HepG2 (cell line): ENCODE data around the gene PALS1. TPM values are rescaled to one million over a fixed set of nuclear protein-coding genes. Genes with fewer than 3 reads are reported as not detected.

ENCODE experiments used
- ATAC-seq: fragments of 200-7000 bp; cut with Tn5 transposase; 3 replicates; pipeline ENCODE4 v1.9.1; 2020; ENCODE audit warnings: mild to moderate bottlenecking, moderate library complexity
- BruUV-seq: library from RNA; stranded (reverse); fragments of 400-500 nt; replicated peaks from 2 replicates; lab custom pipeline; 2021; lab: Mats Ljungman, UMichigan
- CTCF ChIA-PET: fragments of 300-600 bp; formaldehyde crosslinking; extraction: SDS; loops from one replicate; lab custom pipeline; 2021; ENCODE audit warnings: low total read pairs, inconsistent platforms, low intra/inter-chr PET ratio; lab: Yijun Ruan, JAX
- POLR2A ChIA-PET: fragments of 350-600 bp; sonication (Branson Sonifier 250); formaldehyde crosslinking; loops from one replicate; lab custom pipeline; 2020; ENCODE audit warnings: antibody characterized with exemption, inconsistent platforms; lab: Yijun Ruan, JAX
- DNase-seq: peaks from one replicate; pipeline ENCODE4 v3.0.0-alpha.2; 2015; ENCODE audit warnings: low spot score
- FAIRE-seq: peaks from 3 replicates; lab custom pipeline; 2011; peaks lifted over from hg19 to GRCh38; lab: Jason Lieb, UNC
- H2AFZ ChIP-seq: one replicate; pipeline ENCODE4 v1.6.1; 2011; ENCODE audit warnings: low read length, inconsistent platforms
- H3K27ac ChIP-seq: fragments of 300-600 bp; 3 replicates; pipeline ENCODE4 v1.8.0; 2011; ENCODE audit warnings: mixed run types, mild to moderate bottlenecking, mixed read lengths, low read length, inconsistent platforms; ENCODE audit not compliant: insufficient read depth; ENCODE audit errors: extremely low read length
- H3K27me3 ChIP-seq, 2 experiments: fragments of 200-600 bp in 1 of 2; 2 replicates in 1 of 2; 3 replicates in 1 of 2; pipeline versions ENCODE4 v1.6.0 to v1.8.0; 2011; ENCODE audit warnings: low read length in 2 of 2, mild to moderate bottlenecking in 2 of 2, moderate library complexity in 2 of 2, inconsistent platforms in 1 of 2; ENCODE audit not compliant: insufficient read depth in 2 of 2, control insufficient read depth in 1 of 2
- H3K36me3 ChIP-seq, 2 experiments: fragments of 200-600 bp in 1 of 2; replicated peaks in 1 of 2; 2 replicates in 1 of 2; 3 replicates in 1 of 2; pipeline versions ENCODE4 v1.5.1 to v1.8.0; 2011; ENCODE audit warnings: low read length in 2 of 2, inconsistent platforms in 1 of 2; ENCODE audit not compliant: insufficient read depth in 2 of 2, control insufficient read depth in 1 of 2
- H3K4me1 ChIP-seq: 2 replicates; pipeline ENCODE4 v1.5.1; 2012; ENCODE audit warnings: low read length, inconsistent platforms; ENCODE audit not compliant: insufficient read depth
- H3K4me2 ChIP-seq: 2 replicates; pipeline ENCODE4 v1.6.0; 2011; ENCODE audit warnings: low read depth, low read length, inconsistent platforms
- H3K4me3 ChIP-seq, 3 experiments: fragments of 200-600 bp in 1 of 3; sonication (generic), shearing (Covaris generic) in 1 of 3; replicated peaks in 1 of 3; 2 replicates each; pipeline ENCODE4 v1.5.1; 2011 to 2016; ENCODE audit warnings: low read length in 3 of 3, inconsistent platforms in 2 of 3, low read depth in 2 of 3, mild to moderate bottlenecking in 2 of 3, control low read depth in 1 of 3, mixed read lengths in 1 of 3; ENCODE audit not compliant: insufficient read depth in 1 of 3
- H3K79me2 ChIP-seq: one replicate; pipeline ENCODE4 v1.6.1; 2011; ENCODE audit warnings: low read length, inconsistent platforms; ENCODE audit not compliant: insufficient read depth
- H3K9ac ChIP-seq: 2 replicates; pipeline ENCODE4 v1.6.0; 2011; ENCODE audit warnings: mild to moderate bottlenecking, low read depth, low read length, inconsistent platforms; ENCODE audit not compliant: insufficient read depth
- H3K9me3 ChIP-seq: 2 replicates; pipeline ENCODE4 v1.5.1; 2012; ENCODE audit warnings: mild to moderate bottlenecking, low read length
- H4K20me1 ChIP-seq: 2 replicates; pipeline ENCODE4 v1.6.0; 2011; ENCODE audit warnings: inconsistent platforms, mild to moderate bottlenecking, low read length, moderate library complexity; ENCODE audit not compliant: insufficient read depth
- DDIT3 ChIP-seq: sonication (generic); formaldehyde crosslinking; IDR thresholded peaks from 2 replicates; pipeline ENCODE4 v1.4.0; 2020; ENCODE audit warnings: mild to moderate bottlenecking, missing genetic modification reagents
- DZIP1 ChIP-seq: sonication (generic); formaldehyde crosslinking; IDR thresholded peaks from 2 replicates; pipeline ENCODE4 v1.5.0; 2020; ENCODE audit warnings: mild to moderate bottlenecking, missing genetic modification reagents
- FOXJ3 ChIP-seq: sonication (generic); formaldehyde crosslinking; IDR thresholded peaks from 2 replicates; pipeline ENCODE4 v1.4.0; 2020; ENCODE audit warnings: missing genetic modification reagents, mild to moderate bottlenecking, borderline replicate concordance
- GMEB1 ChIP-seq: sonication (generic); formaldehyde crosslinking; IDR thresholded peaks from 2 replicates; pipeline ENCODE4 v1.5.1; 2020; ENCODE audit warnings: missing genetic modification reagents, mild to moderate bottlenecking, borderline replicate concordance
- KMT2A ChIP-seq: sonication (generic); formaldehyde crosslinking; IDR thresholded peaks from 2 replicates; pipeline ENCODE4 v1.4.0; 2020; ENCODE audit warnings: missing genetic modification reagents
- PBX2 ChIP-seq: IDR thresholded peaks from 2 replicates; pipeline ENCODE4 v1.6.1; 2016; ENCODE audit warnings: control low read depth
- PITX1 ChIP-seq: sonication (generic); formaldehyde crosslinking; IDR thresholded peaks from 2 replicates; pipeline ENCODE4 v1.5.1; 2020; ENCODE audit warnings: mild to moderate bottlenecking, missing genetic modification reagents
- PLSCR1 ChIP-seq: sonication (generic); formaldehyde crosslinking; IDR thresholded peaks from 2 replicates; pipeline ENCODE4 v1.5.0; 2020; ENCODE audit warnings: missing genetic modification reagents, mild to moderate bottlenecking, borderline replicate concordance
- TEAD2 ChIP-seq: sonication (generic); formaldehyde crosslinking; IDR thresholded peaks from 2 replicates; pipeline ENCODE4 v1.9.0; 2021; ENCODE audit warnings: missing genetic modification reagents
- WIZ ChIP-seq: sonication (generic); formaldehyde crosslinking; IDR thresholded peaks from 2 replicates; pipeline ENCODE4 v1.5.1; 2020; ENCODE audit warnings: mild to moderate bottlenecking, missing genetic modification reagents
- XBP1 ChIP-seq: sonication (generic); formaldehyde crosslinking; IDR thresholded peaks from 2 replicates; pipeline ENCODE4 v1.5.0; 2020; ENCODE audit warnings: missing genetic modification reagents
- ZNF12 ChIP-seq: sonication (generic); formaldehyde crosslinking; IDR thresholded peaks from 2 replicates; pipeline ENCODE4 v1.5.0; 2020; ENCODE audit warnings: missing genetic modification reagents
- ZNF230 ChIP-seq: sonication (generic); formaldehyde crosslinking; IDR thresholded peaks from 2 replicates; pipeline ENCODE4 v1.4.0; 2020; ENCODE audit warnings: mild to moderate bottlenecking, missing genetic modification reagents
- ZNF367 ChIP-seq: sonication (generic); formaldehyde crosslinking; IDR thresholded peaks from 2 replicates; pipeline ENCODE4 v1.4.0; 2020; ENCODE audit warnings: missing genetic modification reagents, borderline replicate concordance
- ZNF460 ChIP-seq: sonication (generic); formaldehyde crosslinking; IDR thresholded peaks from 2 replicates; pipeline ENCODE4 v1.5.1; 2020; ENCODE audit warnings: missing genetic modification reagents, mild to moderate bottlenecking, borderline replicate concordance
- ZNF558 ChIP-seq: sonication (generic); formaldehyde crosslinking; IDR thresholded peaks from 2 replicates; pipeline ENCODE4 v1.9.0; 2022; ENCODE audit warnings: mild to moderate bottlenecking, missing genetic modification reagents, borderline replicate concordance
- ZSCAN5A ChIP-seq: sonication (generic); formaldehyde crosslinking; IDR thresholded peaks from 2 replicates; pipeline ENCODE4 v1.8.0; 2022; ENCODE audit warnings: mild to moderate bottlenecking, missing genetic modification reagents, borderline replicate concordance
- WGBS: methylation state at CpG from one replicate; pipeline ENCODE4 v1.1.6; 2017; ENCODE audit warnings: low lambda C conversion rate; 5-methylcytosine and 5-hydroxymethylcytosine counted together
- in situ Hi-C: cut with HindIII; loops from 2 replicates; pipeline ENCODE4 v1.10.0; 2017; ENCODE audit warnings: low pct_unique_long_range_greater_than_20kb; ENCODE audit not compliant: extremely low pct_ligation_motif_present
- intact Hi-C: fragments of 100-400 bp; cut with micrococcal nuclease; formaldehyde crosslinking; loops from one replicate; pipeline ENCODE4 v1.10.0; 2022; ENCODE audit not compliant: unreplicated experiment
- polyA plus RNA-seq, 8 experiments: library from polyadenylated mRNA; depleted of rRNA in 3 of 8; stranded (reverse) in 7 of 8; unstranded in 1 of 8; fragments of >200 nt; fragmentation: Illumina TruSeq in 4 of 8; extraction: Trizol in 4 of 8; gene quantifications; 2 replicates each; pipeline versions ENCODE4 v1.2.1 to v1.2.3, GENCODE V29; 2011 to 2016; ENCODE audit warnings: low read depth in 4 of 8, missing spikeins in 1 of 8, mixed read lengths in 1 of 8; ENCODE audit not compliant: insufficient read depth in 1 of 8
- total RNA-seq, 5 experiments: library from RNA; depleted of rRNA; stranded (reverse); fragments of >200 nt; fragmentation: Illumina TruSeq; extraction: Trizol; gene quantifications; 2 replicates each; pipeline ENCODE4 v1.2.3, GENCODE V29; 2016; ENCODE audit warnings: low read depth in 1 of 5

Gene PALS1
- total and polyA plus RNA-seq, 2 of the 13 experiments (the other 11 are each of a cell fraction or from before 2014, with no cell fraction given) = 8.8 to 20.0 TPM

GRCh38 chr14:67191768-67192290, 49.4 kb upstream of the PALS1 start:
- Histone ChIP-seq H4K20me1 (no peaks in the 10 kb centered on the region), H3K27me3 (no peaks in the 10 kb centered on the region), H3K9me3 (no peaks in the 10 kb centered on the region), H2AFZ (no peak overlapping the region), H3K4me3 (no peak overlapping the region), H3K4me2 (no peak overlapping the region), H3K36me3 (no peaks in the 10 kb centered on the region), H3K27ac (no peak overlapping the region), H3K9ac (no peak overlapping the region), H3K4me1 (peaks cover 11% of the 10 kb centered on the region), H3K79me2 (no peaks in the 10 kb centered on the region)
- FAIRE-seq (no peak), DNase-seq (no peak), ATAC-seq (no peak)
- in situ Hi-C loops = no loop called here
- CTCF ChIA-PET = no interaction called here
- POLR2A ChIA-PET = no interaction called here
- WGBS = 59% methylated on average over 8 of the region's 8 CpGs
- intact Hi-C loops = no loop called here
- BruUV-seq = no TSS peak
- TF ChIP-seq PBX2 (CRISPR knock-in tag) (no peak), ZSCAN5A (CRISPR knock-in tag) (no peak), GMEB1 (no peak), ZNF460 (CRISPR knock-in tag) (no peak), KMT2A (no peak), XBP1 (CRISPR knock-in tag) (no peak), PLSCR1 (CRISPR knock-in tag) (no peak), TEAD2 (CRISPR knock-in tag) (no peak), FOXJ3 (no peak), ZNF230 (CRISPR knock-in tag) (no peak), DZIP1 (no peak), WIZ (CRISPR knock-in tag) (no peak), ZNF12 (CRISPR knock-in tag) (no peak), ZNF558 (CRISPR knock-in tag) (no peak), PITX1 (CRISPR knock-in tag) (no peak), ZNF367 (CRISPR knock-in tag) (no peak), DDIT3 (no peak)
